Stimulated activated CD4-positive, alpha-beta T cell treated with anti-CD3 and anti-CD28 coated beads, Interleukin-2, amount 100 ng/mL, for 4 hours (primary cell): ENCODE data around the gene ZC3H18.

Experiments
- DNase-seq: peaks from one replicate; pipeline ENCODE4 v3.0.0-alpha.2; 2020; ENCODE audit warnings: low read depth

The ZC3H18 gene

GRCh38 chr16:88678224-88678979 lies 108.2 kb downstream of the ZC3H18 start:
- no peak for DNase-seq

DNA sequence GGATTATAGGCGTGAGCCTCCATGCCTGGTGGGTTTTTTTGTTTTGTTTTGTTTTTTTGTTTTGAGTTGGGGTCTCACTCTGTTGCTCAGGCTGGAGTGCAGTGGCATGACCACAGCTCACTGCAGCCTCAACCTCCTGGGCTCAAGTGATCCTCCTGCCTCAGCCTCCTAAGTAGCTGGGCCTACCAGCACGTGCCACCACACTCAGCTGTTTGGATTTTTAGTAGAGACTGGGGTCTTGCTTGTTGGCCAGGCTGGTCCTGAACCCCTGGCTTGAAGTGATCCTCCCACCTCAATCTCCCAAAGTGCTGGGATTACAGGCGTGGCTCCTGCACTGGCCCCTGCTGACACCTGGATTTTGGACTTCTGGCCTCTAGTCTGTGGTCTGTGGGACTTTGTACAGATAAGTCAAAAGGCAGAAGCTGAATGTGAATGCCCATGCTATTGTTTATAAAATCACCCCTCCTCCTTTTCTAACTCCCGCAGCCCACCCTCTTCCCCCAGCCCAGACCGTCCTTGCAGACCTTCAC lies 110.4 kb downstream of the ZC3H18 start:
- no peak for DNase-seq

- DNase-seq, result no peak
Measured at GRCh38 chr16:88681084-88681680, 111.0 kb downstream of the ZC3H18 start.
